Endothelial cell of umbilical vein (primary cell): Measurements from ENCODE around the gene SLC24A3.

Experiments
- EZH2 ChIP-seq: IDR thresholded peaks from 2 replicates; pipeline ENCODE4 v1.6.1; 2012; ENCODE audit warnings: borderline replicate concordance, low read depth, mild to moderate bottlenecking, moderate library complexity, low read length, inconsistent platforms; ENCODE audit not compliant: severe bottlenecking
- POLR2A ChIP-seq: IDR thresholded peaks from 2 replicates; pipeline ENCODE4 v1.6.1; 2012; ENCODE audit warnings: low read depth, mild to moderate bottlenecking, control low read depth, low read length

DNA sequence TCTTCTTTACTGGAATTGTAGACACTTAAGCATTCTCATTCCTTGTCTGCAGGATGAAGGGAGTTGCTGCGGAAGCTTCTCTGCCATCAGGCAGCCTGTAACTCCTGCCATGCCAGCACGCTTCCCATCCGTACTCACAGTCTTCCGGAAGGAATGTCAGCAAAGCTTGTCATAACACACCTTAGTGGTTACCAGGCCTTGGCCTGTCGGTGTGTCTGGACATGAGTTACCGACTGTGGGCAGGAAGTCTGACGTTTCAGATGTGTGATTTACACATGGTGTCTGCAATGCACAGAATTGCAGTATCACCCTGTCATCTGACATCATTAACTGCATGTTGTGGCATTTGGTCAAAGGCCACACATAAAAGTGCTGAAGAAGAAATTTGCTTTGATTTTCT is 102.2 kb downstream of the SLC24A3 start:
- no peak for TF ChIP-seq EZH2
- no peak for TF ChIP-seq POLR2A
